Testis (tissue), 2 donors: Measurements from ENCODE around the gene FBXO36.

Experiments
- POLR2A ChIP-seq: fragments of 450-650 bp; IDR thresholded peaks from one replicate; pipeline ENCODE4 v1.6.1; 2017; ENCODE audit warnings: antibody characterized with exemption, mild to moderate bottlenecking, moderate library complexity
- TF ChIP-seq, protein P1 (sequence below), 3 experiments: fragments of 450-650 bp in 2 of 3; fragments of 200-600 bp in 1 of 3; sonication (generic) in 1 of 3; IDR thresholded peaks; one replicate each; pipeline ENCODE4 v1.5.1; 2016 to 2019; ENCODE audit warnings: antibody characterized with exemption in 3 of 3, mild to moderate bottlenecking in 2 of 3, moderate library complexity in 1 of 3

DNA sequence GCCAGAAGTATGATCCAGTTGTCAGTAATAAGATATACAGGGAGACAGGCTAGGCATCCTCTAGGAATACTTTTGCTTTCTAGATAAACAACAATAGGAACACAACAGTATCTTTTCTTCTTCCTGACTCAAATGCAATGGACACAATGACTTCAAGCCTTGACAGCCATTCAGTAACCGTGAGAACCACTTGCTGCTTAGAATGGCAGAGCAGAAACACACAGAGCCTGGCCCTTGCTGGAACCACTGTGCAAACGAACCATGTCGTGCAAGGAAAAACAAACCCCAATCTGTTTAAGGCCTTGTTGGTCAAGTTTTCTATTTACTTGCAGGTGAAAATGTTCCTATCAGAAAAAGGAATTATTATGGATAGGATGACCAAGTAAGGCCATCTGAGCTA lies 19.3 kb upstream of the FBXO36 start:
- TF ChIP-seq, protein P1, sequence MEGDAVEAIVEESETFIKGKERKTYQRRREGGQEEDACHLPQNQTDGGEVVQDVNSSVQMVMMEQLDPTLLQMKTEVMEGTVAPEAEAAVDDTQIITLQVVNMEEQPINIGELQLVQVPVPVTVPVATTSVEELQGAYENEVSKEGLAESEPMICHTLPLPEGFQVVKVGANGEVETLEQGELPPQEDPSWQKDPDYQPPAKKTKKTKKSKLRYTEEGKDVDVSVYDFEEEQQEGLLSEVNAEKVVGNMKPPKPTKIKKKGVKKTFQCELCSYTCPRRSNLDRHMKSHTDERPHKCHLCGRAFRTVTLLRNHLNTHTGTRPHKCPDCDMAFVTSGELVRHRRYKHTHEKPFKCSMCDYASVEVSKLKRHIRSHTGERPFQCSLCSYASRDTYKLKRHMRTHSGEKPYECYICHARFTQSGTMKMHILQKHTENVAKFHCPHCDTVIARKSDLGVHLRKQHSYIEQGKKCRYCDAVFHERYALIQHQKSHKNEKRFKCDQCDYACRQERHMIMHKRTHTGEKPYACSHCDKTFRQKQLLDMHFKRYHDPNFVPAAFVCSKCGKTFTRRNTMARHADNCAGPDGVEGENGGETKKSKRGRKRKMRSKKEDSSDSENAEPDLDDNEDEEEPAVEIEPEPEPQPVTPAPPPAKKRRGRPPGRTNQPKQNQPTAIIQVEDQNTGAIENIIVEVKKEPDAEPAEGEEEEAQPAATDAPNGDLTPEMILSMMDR (IDR thresholded peaks at IDR 0.05) = no peak
- TF ChIP-seq POLR2A = no peak
